ENCODE data around the gene HDAC4.

GRCh38 chr2:239101071-239101470 is 299.7 kb downstream of the HDAC4 start:
- TF ChIP-seq CTCF (conservative IDR thresholded peaks at IDR 0.05; ENCODE audit: low read depth in 2 of 2) (no peak), EZH2 (IDR thresholded peaks at IDR 0.05; ENCODE audit: low read depth, unreplicated experiment) (no peak), POLR2AphosphoS5 (IDR thresholded peaks at IDR 0.05; ENCODE audit: low read depth) (no peak), EZH2phosphoT487 (IDR thresholded peaks at IDR 0.05; ENCODE audit: unreplicated experiment) (no peak), CREB1 (CRISPR knock-in tag; IDR thresholded peaks at IDR 0.05; ENCODE audit: low read depth) (no peak), STAT1 (IDR thresholded peaks at IDR 0.05; ENCODE audit: unreplicated experiment) (no peak), ZNF114 (CRISPR knock-in tag; IDR thresholded peaks at IDR 0.05) (no peak), REST (IDR thresholded peaks at IDR 0.05; ENCODE audit: unreplicated experiment) (no peak), JUNB (IDR thresholded peaks at IDR 0.05; ENCODE audit: unreplicated experiment) (no peak), ZNF331 (CRISPR knock-in tag; IDR thresholded peaks at IDR 0.05; ENCODE audit: low read depth) (no peak), NANOG (IDR thresholded peaks at IDR 0.05; ENCODE audit: borderline replicate concordance) (no peak)

All from GM23338 (cell line).